ENCODE measurements around the gene ERBB4. TPM values are rescaled to one million over a fixed set of nuclear protein-coding genes. Genes with fewer than 3 reads are reported as not detected.
"Not testable (repeated sequence)": the region's sequence is repeated elsewhere in the genome, so short reads cannot be mapped to it uniquely, and the experiment has no call there.

ERBB4 gene
- polyA plus RNA-seq, 1 donor, result 6.4 TPM

DNA sequence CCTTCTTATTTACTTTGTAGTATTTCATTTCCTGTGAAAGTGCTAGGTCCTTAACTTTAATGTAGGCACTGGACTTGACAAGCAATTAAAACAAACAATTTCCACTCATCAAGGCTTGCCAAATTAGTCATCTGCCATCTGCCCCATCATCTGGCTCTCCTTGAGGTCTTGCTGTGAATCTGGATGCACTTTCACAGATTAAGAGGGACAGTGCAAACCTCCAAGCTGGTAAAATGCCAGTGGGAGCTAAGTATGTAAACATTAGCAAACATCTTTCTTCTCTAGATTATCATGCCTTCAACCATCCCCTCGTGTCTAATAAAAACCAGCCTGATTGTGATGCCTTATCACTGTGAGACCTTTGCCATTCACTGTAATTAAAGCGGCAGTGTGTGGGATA lies 402.9 kb downstream of the ERBB4 start:
- no peak for DNase-seq

GRCh38 chr2:212133337-212133736 lies 405.3 kb downstream of the ERBB4 start:
- no peak for DNase-seq

DNA sequence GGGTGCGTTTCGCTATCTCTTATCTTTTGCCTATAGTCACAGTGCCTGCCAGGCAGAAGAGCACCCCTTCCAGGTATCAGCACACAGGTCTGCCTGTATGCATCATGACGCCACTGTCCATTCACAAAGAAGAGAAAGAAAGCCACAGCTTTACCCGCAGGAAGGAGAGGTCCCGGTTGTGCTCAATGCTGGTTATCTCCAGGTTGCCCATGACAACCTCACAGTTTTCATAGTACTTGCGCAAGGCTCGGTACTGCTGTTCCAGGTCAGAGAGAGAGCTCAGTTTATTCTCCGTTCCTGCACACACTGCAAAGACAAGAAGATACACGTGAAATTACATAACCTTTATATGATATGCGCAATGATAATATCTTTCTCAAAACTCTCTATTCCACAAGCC lies 414.0 kb downstream of the ERBB4 start:
- DNase-seq, result no peak

- no peak for DNase-seq
These were observed 419.0 kb downstream of the ERBB4 start for GRCh38 chr2:212119591-212119990.

DNA sequence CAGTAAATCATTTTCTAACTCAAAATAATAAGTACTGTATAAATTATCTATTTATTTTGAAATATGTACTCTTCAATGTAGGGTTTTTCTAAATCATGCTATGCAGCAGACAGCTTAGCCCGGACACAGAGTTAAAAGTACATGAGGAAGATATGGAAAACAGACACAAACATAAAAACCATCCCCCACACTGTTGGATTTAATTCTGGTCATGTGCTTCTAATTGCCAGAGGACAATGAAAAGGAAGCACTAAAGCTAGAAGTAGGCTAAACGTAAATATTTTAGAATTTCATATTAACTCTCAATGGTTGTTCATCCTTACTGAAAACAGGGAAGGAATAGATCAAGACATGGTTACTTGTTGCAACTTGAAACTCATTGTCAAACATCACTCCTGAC lies 420.7 kb downstream of the ERBB4 start:
- peak; percentile 8 for DNase-seq

- no peak for DNase-seq
These were observed 424.1 kb downstream of the ERBB4 start for GRCh38 chr2:212114489-212114888.

GRCh38 chr2:212112401-212112800 lies 426.2 kb downstream of the ERBB4 start:
- no peak for DNase-seq

DNA sequence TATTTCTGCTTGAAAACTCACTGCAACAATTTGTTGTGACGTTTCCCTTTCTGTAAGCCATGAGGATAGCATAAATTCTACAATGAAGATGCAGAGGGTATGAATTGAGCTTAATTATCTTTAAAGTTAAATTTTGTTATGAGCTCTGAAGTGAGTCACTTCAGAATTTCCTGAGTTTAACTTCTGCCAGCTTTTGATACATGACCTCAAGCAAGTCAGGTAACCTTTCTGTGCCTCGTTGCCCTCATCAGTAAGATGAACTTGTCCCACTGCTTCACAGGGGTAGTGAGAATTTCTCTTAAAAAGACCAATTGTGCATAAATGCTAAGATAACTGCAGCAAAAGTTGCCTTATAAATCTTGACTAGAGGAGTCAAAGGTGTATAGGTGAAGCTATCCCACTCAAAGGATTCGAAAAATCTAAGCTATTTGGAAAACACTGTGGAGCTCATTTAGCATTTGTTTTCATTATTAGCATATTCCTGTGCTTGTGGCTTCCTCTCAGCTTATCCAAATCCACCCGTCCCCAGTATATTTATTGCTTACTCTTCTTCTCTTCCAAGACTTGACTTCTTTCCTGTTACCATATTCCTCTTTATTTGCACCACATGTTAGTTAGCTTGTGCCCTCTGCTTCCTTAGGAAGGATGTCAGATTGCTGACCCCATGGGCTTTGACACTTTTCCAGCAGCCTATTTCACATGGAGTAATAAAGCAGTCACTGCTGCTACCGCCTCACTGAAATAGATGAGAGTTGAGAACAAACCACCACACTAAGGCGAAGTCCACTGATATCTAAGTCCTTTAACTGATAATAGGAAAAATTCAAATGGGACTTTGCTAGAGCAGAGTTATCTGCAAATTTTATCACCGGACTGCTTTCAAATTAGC lies 428.6 kb downstream of the ERBB4 start:
- DNase-seq, result no peak

DNA sequence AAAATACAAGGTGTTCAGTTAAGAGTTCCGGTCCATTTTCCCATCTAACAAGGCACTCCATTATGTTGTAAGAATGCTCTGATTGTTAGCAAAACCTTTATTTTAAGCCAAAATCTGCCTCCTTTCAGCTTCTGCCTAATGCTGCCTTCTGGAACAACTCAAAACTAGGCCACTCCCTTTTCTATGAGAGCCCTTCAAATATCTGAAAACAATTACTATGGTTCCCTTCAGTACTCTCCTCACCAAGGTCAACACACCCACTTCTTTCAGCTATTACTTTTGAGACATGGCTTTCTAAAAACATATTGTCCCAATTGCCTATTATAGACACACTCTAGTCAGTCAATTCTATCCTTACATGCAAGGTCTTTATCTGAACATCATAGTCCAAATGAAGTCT lies 429.4 kb downstream of the ERBB4 start:
- DNase-seq, result no peak

GRCh38 chr2:212107989-212108388 lies 430.6 kb downstream of the ERBB4 start:
- DNase-seq, result no peak

DNA sequence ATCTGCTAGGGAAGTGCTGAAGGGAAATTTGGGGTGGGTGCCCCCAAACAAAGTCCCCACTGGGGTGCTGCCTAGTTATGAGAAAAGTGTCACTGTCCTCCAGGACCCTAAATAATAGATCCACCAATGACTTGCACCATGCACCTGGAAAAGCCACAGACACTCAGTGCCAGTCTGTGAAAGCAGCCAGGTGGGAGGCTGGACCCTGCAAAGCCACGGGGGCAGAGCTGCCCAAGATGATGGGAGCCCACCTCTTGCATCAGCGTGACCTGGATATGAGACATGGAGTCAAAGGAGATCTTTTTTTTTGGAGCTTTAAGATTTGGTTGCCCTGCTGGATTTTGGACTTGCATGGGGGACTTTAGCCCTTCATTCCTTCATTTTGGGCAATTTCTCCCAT lies 431.6 kb downstream of the ERBB4 start:
- DNase-seq, result no peak

DNA sequence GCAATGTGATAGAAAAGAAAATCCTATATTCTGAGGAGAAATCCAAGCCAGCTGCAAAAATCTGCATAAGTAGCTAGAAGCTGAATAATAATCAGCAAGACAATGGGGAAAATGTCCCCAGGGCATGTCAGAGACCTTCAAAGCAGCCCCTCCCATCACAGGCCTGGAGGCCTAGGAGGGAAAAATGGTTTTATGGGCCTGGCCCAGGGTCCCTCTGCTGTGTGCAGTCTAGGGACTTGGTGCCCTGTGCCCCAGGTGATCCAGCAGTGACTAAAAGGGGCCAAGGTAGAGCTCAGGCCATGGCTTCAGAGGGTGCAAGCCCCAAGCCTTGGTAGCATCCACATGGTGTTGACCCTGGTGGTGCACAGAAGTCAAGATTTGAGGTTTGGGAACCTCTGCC lies 432.1 kb downstream of the ERBB4 start:
- not testable (repeated sequence) for DNase-seq

DNA sequence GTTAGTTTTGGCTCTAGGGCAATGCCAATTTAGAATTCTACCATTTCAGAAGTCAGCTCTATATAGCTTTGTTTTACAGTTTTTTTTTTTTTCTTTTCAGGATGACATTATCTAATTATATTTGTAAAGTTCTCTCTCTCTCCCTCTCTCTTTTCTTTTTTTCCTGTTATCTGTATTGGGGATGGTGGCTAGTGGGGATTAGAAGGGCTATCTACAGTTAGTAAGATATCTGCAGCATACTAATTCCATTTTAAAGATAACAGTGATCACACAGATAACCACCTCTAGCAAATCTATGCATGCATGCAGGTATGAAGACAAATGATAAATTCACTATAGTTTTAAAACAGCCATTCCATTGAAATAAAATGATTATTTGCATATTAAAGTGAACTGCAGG lies 438.9 kb downstream of the ERBB4 start:
- no peak for DNase-seq

GRCh38 chr2:212098966-212099365 lies 439.6 kb downstream of the ERBB4 start:
- DNase-seq, result no peak

DNA sequence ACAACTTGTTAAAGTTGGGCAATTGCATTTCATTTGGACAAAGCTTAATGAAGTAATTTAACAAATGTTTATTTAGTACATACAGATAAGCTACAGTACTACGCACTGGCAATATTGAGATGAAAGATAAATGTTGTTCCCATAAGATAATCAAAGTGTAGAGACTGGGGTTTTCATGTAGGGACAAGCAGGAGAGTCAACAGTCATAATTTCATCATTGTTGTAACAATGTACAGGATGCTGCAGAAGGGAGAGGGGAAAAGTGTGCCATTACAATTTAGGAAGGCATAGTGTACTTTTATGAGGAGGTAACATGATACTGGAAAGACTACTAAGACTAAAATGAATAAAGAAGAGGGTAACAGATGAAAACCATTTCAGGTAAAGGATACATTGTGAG lies 441.6 kb downstream of the ERBB4 start:
- DNase-seq, result no peak

DNA sequence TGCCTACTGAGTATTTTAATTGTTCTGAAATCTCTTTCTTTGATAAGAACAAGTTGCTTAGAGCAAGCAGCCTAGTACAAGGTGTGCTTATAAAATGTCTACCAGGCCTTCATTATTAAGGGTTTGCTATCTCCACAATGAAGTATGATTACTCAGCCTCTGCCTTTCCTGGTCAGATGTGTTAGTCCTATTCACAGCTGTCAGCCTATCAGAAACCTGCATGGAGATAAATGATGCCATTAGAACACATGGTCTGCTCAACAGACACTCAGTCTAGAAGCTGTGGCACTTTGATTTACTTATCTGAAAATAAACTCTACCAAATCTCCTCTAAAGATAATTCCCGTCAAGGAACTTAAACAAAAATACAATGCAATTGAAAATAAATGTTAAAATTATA lies 448.7 kb downstream of the ERBB4 start:
- no peak for DNase-seq

DNA sequence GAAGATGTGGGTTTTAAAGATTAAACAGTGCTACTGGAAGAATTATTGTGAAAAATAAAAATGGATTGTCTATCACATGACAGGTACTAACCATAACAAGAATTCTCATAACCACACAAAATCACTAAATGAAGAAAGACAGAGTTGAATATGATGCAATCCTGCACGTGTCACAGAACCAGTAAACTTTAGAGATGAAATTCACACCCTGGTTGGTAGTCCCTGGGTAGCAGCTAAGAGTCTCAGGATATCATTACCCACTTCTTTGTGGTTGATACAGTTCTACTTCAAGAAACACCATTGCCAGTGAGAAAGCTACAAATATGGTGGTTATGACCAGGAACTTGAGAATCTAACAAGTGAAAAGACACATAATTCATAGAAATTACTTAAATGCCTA lies 450.2 kb downstream of the ERBB4 start:
- no peak for DNase-seq

DNA sequence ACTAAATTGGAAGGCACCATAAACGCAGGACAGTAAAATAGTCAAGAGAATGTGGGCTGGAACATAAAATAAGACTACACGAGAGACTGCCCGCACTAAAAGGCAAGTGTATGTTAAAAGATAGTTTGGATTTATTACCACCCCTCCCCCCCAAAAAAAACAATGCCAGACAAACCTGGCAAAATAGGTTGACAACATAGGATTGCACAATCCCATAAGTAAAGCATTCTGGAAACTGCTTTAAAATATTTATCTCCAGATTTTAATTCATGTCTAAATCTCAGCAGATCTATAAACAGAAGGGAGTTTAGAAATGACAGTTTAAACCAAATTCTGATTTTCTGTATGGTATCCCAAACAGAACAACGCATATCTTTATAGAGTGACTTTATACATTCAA lies 455.1 kb downstream of the ERBB4 start:
- DNase-seq, result no peak

DNA sequence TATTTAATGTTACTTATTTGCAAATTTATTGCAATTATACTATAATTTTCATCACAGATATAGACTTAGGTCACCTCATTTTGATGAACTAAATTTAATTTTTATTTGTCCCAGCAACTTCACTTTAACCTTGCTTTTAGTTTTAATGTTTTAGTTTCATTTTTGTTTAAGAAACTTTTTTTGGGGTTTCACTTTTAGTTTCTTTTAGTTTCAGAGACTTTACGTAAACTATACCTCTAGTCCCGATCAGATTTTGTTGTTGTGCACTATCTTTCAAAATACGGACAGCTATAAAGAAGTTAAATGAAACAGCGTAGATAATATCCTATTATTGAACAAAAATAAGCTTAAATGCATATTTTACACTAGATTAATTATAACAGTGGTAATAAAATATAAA lies 460.5 kb downstream of the ERBB4 start:
- no peak for DNase-seq

DNA sequence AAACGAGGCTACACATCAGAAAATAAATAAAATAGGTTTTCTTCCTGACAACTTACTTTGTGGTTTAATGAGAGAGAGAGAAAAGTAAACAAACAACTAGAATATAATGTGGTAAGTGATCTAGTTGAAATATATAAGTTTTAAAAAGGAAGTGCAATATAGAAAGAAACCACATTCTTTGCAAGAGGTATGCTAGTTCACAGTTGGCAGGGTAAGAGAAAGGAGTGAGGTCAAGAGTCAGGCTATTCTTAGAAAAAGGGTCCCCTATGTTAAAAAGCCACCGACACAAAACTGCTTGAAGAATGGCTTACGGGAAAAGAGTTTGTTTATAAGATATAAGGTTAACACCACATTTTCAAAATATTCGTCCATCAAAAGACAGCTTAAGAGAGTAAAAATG lies 462.1 kb downstream of the ERBB4 start:
- no peak for DNase-seq

GRCh38 chr2:212073360-212073759 lies 465.2 kb downstream of the ERBB4 start:
- DNase-seq, result no peak

DNA sequence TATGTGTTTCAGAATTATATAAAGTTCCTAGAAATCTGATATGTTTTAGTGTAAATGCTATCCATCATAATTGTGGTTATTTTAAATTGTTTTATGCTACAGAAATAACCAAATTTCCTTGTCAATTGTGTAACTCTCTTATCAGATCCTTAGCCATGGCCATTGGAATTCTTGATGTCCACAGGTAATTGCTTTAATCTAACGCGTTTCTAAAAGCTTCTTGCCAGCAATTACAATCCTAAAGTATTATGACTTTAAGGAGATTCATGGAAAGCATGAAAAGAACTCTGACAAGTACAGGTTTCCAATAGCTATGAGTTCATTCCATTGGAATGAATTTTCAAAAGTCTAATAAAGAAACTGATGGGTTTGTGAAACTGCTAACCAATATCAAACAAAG lies 472.1 kb downstream of the ERBB4 start:
- DNase-seq, result no peak

DNA sequence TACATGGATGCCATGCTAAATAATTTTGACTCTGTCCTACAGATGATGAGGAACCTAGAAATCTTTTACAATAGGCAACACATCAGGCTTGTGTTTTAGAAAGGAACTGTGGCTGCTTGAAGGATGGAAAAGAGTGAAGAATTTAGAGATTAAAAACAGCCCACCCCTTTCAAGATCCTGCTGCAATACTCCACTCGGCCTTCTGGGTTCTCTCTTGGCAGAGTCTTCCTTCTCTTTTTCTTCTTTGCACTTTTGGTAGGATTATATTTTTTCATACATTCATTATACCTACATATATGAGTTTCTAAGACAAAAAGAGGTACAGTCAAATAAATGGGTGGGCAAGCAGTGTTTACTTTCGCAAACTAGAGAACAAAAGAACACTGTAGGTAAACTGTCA lies 474.3 kb downstream of the ERBB4 start:
- DNase-seq, result no peak

GRCh38 chr2:212052412-212053159 lies 486.0 kb downstream of the ERBB4 start:
- no peak for DNase-seq

Measured in hindlimb muscle (tissue), 1 donor.